SKM-1 (cell line): ENCODE results near the gene LRRC75B.
"Not testable (repeated sequence)": the region's sequence is repeated elsewhere in the genome, so short reads cannot be mapped to it uniquely, and the experiment has no call there.

Experiments
- DNase-seq: peaks from one replicate; lab custom pipeline; 2025; ENCODE audit not compliant: unreplicated experiment; lab: John Stamatoyannopoulos, UW

The LRRC75B gene

DNA sequence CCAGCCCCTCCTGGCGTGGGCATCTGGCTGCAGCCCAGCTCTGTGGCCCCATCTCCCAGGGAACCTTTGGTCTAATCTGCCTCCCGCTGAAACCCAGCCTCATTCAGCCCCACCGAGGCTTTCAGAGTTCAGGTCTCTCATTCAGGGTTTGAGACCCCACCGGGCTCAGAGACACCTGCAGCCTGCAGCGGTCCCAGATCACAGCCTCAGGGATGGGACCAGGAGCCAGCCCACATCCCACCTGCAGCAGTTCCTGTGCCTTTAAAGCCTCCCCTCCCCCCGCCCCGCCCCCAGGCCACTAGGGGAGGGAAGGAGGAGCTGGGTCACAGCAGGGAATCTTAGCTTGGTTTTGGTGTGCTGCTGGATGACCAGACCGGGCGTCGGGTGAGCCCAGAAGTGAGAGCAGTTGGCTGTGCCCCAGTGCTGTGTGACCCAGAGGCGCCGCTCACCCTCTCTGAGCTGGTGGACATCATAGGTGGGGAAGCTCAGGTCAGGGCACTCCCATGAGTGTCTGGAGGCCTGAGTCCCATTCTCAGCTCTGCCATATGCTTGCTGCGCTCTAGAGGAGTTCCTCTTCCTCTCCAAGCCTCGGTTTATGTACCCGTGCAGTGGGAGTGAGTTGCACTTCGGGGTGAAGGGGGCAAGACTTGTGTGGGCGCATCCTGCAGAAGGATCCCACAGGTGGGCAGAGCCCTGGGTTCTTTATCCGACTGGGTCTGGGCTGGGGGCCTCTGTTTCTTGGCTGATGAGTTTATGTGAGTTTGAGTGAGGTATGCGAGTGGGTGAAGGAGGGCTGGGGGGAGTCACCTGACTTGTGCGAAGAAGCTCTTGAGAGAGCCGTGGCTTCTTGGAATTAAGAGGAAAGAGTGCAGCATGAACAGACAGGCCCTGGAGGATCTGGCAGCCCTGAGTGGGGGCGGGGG is 10.2 kb upstream of the LRRC75B start, which contains the start of gene GGT1:
TSS of gene GGT1 (plus strand) at position 347 of the 923 bp plus-strand sequence. CDS start 7,889 bp downstream, outside the sequence.
- DNase-seq = not testable (repeated sequence)

DNA sequence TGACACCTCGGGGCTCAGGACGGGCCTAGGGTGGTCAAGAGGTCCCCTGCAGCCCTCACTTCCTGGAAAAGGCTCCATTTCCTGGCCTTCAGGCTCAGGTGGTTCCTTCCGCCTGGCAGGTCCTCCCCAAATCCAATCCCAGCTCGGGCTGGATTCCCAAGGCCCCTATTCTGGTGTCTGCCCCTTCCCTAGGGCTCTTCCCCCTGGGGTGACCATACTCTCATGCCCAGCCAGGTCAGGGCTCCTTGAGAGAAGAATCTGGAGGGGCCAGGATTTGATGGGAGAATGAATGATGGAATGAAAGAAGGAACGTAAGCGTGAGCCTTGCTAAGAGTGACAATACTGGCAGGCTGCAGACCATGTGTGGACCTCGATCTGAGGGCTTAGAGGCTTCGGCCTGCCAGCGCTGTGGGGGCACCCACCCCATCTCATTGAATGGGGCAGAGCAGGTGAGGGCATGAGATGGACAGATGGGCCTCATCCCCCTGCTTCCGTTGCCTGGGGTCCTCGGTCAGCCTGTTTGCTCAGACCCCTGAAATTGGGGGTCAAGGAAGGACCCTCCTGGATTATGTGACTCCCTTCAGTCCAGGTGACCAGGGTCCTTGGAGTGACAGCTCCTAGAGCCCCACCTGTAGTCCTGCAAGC is 9.4 kb upstream of the LRRC75B start:
- DNase-seq = not testable (repeated sequence)

DNA sequence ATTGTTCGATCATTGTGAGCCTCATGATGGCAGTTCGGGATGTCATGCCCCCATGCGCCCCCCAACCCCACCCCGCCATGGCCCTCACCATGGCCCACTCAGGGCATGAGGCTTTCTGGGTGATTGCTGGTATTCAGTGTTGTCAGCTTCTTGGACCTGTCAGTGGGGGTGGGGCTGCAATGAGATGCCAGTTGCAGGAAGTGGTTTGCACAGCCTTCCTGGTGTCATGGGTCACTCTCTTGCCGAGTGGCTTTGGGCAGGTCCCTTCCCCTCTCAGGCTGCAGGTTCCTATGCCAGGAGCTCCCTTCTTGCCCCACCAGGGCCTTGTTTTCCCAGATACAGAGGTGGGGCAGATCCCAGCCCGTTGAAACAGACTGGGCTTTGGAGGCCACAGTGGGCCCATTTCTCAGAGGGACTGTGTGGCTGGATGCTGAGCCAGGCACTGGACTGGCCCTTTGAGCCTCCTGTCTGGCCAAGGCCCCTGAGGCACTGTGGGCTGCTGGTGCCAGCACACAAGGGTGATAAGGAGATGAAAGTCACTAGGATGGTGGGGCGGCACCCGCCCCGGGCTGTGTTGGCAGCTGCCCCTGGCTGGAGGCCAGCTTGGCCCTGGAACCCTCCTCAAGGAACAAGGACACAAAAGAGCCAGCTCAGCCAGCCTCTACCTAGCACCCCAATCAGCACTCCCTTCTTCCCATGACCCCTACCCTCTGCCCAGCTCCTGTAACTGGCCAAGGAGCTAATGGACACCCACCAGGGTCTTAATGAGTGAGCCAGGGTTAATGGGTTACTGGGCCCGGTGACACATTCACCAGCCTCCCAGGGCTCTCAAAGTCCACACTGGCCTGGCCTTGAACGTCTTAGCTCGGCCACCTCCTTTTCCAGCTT is 8.6 kb upstream of the LRRC75B start:
- peak; percentile 28 for DNase-seq

DNA sequence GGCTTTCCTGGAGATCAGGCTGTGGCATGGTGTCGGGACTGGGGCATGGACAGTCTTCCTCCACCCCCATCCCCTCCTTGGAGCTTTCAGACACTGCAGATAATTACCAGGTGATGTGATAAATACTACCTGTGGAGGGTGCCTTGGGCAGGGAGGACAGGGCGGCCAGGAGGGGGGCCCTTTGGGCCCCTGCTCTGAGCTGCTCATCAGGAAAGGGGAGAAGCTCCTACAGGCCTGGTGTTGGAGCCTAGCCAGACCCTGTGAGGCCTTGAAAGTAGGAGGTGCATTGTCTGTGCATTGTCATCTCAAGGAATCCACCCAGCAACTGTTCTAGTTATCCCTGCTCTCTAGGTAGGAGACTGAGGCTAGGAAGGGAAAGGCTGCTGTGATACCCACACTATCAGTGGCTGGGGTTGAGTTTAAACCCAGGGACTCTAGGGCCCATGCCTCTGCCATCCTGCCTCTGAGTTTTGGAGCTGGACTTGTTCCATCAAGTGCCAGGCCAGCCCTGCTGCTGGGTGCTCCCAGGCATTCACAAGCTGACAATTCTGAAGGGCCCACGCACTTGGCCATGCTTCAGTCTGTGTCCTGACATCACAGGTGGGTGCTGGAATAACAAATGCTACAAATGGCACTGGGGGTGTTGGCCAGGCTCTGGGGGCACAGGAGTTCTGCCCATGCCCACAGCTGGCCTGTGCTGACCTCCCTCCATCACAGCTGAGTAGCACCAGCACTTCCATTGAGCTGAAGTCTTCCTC is 7.3 kb upstream of the LRRC75B start:
- not testable (repeated sequence) for DNase-seq

DNA sequence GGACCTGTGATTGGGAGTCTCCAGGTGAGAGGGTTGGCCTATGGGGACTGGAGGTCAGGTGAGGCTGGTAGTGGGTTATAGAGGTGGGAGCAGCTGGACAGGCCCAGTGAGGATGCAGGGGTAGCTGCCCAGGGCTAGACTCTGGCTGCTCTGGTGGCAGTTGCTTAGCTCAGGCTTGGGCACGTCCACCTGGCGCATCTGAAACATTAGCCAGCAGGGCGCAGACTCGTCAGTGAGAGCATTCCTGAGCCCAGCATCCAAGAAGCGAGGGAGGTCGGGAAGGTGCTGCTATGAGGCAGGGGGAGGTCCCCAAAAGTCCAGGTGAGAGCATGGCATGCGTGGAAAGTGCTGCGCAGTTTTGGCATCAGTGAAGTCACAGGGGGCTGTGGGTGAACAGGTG is 6.6 kb upstream of the LRRC75B start:
- no peak for DNase-seq

DNA sequence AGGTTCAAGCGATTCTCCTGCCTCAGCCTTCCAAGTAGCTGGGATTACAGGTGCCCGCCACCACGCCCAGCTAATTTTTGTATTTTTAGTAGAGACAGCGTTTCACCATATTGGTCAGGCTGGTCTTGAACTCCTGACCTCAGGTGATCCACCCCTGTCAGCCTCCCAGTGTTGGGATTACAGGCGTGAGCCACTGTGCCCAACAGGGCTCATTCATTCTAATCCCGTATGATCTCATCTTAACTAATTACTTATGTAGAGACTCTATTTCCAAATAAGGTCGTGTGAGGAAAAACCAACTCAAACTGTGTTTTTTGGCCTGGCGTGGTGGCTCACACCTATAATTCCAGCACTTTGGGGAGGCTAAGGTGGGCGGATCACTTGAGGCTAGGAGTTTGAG is 4.2 kb upstream of the LRRC75B start:
- not testable (repeated sequence) for DNase-seq

DNA sequence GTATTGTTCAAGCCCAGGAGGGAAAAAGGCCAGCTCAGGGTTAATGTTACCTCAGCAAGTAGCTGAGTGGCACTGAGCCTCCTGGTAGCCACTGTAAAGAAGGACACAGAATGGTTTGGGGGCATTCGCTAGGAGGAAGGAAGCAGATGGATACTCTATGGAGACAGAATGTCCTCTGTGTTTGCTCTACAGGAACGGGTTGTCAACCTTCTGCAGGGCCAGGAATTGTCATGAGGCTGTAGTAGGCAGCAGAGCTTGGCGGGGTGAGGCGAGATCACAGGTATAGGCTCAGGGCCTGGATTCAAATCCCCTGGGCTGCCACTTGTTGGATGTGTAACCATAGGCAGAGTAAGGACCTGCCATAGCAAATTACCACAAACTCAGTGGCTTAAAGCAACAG is 3.0 kb upstream of the LRRC75B start:
- no peak for DNase-seq

DNA sequence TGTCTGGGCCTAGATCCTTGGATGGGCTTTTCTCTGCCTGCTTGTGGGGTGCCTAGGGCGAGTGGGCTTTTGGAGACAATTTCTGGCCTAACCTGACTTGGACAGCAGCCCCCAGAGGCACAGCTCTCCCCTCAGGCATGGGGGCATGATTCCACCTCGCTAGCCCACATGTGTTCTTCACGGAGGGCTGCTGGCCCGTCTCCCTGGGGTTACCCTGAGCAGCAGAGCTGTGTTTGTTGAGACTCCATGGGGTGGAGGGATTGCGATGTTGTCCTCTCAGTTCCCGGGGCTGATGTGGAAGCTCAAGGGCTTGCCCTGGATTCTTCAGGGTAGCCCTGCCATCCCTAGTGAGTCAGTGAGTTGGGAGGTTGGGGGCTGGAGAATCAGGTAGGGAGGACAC is 2.4 kb upstream of the LRRC75B start:
- DNase-seq = no peak

DNA sequence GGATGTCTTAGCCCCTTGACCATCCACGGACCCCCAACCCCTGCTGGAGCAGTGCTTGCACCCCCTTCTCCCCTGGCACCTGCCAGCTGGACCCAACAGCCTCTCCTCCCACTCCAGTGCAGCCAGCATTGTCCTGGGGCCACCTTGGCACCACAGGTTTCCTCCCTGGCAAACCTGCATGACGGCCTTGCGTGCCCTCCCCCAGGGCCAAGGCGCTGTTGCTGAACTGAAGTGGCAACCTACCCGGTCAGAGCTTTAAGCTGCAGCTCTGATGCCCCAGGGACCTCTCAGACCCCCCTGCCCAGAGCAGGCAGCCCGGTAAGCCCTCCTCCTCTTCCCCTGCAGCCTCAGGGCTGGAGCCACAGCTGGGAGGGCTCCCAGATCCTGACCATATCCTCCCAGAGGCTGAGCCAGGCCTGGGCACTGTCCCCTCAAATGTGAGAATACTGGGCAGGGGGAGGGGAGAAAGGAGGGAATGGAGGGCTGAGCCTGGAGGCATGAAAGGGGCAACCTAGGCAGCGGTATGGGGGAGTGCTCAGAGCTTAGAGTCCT is 1.8 kb upstream of the LRRC75B start:
- no peak for DNase-seq

DNA sequence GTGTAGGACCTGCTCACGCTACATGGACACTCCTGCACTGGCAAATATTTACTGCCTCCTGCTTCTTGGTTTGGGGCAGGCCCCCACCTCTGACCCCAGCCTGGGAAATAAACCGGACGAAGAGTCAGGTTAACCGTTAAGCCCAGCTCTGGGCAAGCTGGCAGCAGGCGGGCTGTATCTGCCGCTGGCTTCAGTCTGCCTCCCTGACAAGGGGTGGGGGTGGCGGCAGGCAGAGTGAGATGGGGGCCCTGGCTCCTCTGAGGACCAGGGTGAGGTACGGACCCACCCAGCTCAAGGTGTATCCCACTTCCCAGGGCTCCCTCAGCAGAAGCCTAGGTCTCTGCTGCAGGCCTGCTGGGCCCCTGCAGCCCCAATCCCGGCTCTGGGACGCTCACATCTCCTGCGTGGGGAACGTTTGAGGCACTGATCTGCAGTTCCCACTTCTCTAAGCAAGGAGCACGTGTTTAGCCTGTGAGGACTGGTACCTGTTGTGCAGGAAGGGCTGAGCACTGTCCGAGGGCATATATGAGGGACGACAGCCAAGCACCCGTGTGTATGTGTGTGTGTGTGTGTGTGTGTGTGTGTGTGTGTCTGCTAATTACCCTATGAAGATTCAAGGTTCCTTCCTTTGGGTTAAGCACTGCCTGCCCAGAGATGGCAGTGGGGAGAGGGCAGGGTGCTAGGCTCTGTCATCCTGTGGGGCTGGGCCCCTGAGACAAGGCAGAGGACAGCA is 1.1 kb upstream of the LRRC75B start:
- no peak for DNase-seq

DNA sequence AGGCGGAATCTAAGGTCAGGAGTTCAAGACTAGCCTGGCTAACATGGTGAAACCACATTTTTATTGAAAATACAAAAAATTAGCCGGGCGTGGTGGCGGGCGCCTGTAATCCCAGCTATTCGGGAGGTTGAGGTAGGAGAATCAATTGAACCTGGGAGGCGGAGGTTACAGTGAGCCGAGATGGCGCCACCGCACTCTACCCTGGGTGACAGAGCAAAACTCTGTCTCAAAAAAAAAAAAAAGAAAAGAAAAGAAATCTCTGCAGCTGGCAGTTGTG is 624 bp upstream of the LRRC75B start:
- DNase-seq = not testable (repeated sequence)

DNA sequence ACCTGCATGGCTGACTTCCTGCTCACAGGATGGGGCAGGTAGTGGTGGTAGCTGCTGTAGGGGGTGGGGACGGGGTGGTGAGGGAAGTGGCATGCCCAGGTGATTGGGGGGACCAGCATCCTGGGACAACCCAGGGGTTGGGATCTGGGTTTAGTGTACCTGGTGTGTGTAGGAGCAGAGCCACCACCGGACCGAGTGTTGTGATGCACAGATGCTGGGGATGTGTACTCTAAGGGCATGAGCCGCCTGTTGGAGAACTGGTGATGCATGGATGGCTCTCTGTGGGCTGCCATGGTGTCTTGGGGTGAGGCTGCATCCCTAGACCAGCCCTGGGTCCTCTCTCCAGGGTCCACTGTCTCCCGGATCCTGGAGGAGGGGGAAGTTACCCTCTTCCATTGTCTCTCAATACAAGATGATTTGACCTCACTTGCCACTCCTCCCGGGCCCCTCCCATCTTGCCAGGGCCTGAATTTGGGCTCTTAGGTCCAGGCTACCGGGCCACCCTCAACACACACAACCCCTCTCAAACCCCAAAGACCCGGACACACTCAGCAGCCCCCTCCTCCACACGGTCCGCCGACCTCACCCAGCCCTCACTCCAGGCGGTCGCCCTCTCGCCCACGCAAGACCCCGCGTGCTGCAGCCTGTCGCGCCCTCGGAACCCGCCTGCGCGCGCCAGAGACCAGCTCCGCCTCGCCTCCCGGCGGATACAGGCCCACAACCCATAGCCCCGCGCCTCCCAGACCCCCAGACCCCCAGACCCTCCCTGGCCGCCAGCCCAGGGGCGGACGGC is 619 bp downstream of the LRRC75B start:
- no peak for DNase-seq

DNA sequence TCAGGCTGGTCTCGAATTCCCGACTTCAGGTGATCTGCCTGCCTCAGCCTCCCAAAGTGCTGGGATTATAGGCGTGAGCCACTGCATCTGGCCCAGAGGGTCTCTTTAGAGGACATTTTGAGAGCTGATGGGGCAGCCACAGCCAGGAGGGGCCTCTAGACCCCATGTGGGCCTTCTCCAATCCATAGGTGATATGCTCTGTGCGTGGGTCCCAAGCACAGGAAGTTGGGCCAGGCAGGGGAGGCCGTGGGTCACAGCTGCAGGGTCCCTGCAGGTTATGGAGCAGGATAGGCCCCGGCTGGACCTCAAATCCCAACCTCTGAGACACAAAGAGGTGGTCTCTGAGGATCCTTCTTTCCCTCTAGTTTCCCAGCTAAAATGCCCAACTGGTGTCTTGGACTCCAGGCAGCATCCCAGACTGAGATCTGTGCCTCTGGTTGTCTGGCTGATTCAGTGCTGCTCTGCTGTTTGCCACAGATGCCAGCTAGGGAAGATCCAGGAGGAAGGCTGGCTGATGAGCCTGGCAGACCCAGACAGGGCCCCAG is 1.5 kb downstream of the LRRC75B start:
- no peak for DNase-seq

DNA sequence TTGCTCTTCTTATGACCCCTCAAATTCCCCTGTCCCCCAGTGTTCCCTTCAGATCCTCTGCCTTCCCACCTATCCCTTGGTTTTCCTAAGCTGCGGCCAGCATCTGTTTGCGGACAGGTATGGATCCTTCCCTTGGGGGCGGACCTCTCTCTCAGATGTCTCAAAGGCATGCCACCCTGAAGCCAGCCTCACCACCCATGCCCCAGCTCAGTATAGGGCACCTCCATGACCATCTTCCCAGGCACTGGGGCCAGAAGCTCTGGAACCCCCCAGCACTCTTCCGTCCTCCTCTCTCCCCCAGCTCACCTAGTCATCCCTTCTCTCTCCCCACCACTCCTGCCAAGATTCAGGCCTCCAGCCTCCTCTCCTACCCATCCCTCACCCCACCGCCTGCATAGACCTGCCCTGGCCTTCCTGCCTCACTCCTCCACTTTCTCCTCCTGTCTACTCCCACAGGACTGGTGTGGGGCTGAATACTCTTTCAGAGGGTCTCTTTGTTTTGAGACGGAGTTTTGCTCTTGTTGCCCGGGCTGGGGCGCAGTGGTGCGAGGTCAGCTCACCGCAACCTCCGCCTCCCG is 2.2 kb downstream of the LRRC75B start:
- DNase-seq = no peak

DNA sequence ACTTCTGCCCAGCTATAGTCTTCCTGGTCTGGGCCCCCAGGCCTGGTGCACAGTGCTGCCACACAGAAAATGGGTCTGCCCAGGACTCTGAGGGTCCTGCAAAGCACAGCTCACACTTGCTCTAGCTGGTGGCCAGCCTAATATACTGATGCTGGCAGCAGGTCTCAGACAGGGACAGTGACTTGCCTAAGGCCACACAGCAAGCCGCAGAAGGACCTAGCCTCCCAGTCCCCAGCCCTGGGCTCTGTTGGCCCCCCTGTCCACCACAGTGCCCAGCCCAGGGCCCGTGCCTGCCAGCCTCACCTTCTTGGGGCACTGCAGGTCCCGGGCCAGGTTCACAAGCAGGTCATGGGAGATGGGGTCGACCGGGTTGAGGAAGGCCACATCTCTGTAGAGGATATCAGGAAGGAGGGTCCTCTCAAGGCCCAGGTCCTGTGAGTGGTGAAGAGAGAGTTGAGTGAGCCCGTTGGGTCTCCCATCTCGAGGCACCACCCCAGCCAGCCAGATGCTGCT is 3.3 kb downstream of the LRRC75B start:
- DNase-seq = no peak

DNA sequence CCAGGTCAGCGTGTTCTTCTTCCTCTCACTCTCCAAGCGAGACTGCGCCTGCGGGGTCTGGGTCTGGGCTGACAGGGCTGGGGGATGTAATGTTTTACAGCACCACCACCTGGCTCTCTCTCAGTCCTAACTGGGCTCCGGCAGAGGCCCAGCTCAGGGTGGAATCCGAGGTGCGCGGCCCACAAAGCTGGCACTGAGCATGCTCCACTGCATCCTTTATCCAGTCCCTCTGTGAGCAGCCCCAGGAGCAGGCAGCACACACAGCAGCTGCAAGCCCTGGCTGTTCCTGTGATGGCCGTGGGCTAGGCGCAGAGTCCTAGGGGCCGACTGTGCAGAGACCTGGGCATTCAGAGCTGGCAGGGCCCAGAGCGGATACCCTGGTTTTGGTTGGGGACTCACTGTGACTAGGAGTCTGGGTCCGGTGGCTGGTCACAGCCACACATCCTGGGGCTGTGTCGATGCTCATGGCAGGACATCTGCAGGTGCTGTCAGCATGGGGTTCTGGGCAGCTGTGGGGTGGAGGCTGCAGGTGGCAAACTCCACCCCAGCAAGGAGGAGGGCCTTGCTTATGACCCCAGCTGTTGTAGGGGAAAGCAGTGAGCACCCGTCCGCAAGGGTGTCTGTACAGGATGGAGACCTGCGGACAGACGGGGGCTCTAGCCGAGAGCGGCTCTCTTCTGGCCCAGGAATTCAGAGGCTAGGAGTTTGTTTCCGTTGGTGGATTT is 4.0 kb downstream of the LRRC75B start:
- no peak for DNase-seq

DNA sequence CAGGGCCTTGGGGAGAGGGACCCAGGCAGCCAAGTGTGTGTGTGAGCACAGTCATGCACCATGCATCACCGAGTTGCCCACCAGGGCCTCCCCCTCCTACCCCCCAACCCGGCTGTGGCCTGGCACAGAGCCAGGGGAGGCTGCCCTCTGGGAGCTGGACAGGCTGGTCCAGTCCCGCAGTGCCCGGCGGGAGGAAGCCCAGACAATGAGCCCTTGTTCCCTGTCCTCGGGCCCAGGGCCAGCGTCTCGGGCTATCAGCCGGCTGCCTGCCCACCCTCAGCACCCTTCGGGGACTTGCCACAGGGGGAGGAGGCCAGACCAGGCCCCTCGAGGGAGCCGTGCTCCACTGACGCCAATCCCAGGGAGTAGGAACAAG is 4.5 kb downstream of the LRRC75B start:
- DNase-seq = no peak

DNA sequence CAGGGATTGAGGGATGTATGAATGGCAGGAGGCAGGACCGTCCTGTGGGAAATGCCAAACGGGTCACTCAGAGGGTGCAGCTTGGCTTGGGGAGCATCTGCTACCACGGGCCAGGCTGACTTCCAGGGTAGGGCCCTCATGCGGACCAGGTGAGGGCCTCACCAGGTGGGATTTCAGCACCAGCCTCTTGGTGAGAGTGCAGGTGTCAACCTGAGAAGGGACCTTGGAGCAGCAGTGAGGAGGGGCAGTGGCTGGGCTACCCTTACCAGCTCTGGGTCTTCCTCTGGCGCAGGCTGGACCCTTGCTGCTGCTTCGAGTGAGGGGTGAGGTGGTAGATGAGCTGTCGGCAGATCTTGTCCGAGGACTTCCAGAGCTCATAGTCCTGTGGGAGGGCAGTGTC is 4.9 kb downstream of the LRRC75B start:
- no peak for DNase-seq
